NOMO-1 treated with dmso at 0.1 percent for 144 hours (cell line): ENCODE measurements around the gene DIAPH2.
"Not testable (repeated sequence)": the region's sequence is repeated elsewhere in the genome, so short reads cannot be mapped to it uniquely, and the experiment has no call there.

Experiments
- DNase-seq: peaks from one replicate; lab custom pipeline; 2025; ENCODE audit not compliant: unreplicated experiment; lab: John Stamatoyannopoulos, UW

DIAPH2 gene

GRCh38 chrX:96715481-96715880 is 30.8 kb downstream of the DIAPH2 start:
- DNase-seq, result peak; percentile 29

GRCh38 chrX:96719161-96719875 is 34.7 kb downstream of the DIAPH2 start:
- no peak for DNase-seq

GRCh38 chrX:96721354-96721753 is 36.7 kb downstream of the DIAPH2 start:
- DNase-seq, result no peak

DNA sequence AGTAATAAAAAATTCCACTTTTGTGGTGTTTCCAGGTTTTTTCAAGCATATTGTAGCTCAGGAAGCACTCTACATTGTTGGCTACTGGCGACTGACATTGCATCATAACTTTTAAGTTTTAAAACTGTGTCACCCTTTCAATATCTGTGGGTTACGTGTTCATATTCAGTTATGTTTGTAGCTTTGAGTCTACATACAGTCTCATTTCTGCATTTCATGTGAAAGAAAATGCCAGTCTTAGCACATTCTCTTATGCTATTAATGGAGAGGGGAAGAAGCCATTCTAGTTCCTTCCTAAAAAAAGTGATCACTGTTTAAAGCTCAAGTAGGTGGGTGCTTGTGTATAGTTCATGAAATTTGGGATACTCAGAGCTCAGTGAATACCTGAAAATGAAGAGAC is 38.1 kb downstream of the DIAPH2 start:
- peak; percentile 23 for DNase-seq

GRCh38 chrX:96729053-96729452 is 44.4 kb downstream of the DIAPH2 start:
- DNase-seq, result no peak

DNA sequence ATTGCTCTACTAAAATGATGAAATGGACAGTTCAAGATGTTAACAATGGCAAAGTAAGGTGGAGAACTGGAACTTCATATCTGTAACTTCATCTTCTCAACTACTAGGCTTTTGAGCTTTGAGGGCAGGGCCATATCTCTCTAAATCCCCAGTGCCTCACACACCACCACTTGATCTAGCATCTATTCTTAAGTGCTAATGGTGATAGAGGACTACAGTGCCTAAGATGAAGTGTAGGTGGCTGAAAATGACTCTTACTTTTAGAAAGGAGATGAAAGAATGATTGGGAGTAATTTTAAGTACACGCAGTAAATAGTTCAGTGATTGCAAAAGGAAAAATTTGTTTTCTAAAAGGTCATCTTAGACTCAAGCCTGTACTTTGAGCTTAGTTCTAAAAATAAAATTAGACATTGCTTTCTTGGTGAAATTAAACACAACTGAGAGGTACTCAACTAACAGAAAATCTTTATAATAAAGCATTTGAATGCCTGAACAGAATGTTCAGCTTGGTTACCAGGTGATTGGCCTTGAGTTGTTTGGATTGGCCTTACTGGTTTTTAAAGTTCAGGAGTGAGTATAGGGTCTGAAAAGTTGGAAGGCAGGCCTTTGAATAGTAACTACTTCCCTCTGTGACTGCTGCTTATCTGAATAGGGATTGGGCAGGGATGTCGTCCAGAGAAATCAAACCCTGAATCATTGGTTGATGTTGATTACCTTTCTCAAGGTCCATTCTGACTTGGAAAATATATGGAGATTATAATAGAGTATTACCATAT is 45.4 kb downstream of the DIAPH2 start:
- DNase-seq, result no peak

DNA sequence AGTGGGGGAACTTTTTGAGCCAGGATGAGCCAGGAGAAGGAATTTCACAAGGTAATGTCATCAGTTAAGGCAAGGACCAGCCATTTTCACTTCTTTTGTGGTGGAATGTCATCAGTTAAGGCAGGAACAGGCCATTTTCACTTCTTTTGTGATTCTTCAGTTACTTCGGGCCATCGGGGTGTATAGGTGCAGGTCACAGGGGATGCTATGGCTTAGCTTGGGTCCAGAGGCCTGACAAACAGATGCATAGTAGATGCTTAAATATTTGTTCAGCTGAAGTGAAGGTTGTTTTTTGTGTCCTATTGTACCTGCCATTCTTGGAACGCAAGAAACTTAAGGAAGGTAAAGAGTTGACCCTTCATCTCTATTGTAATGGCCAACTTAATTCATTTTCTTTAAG is 46.4 kb downstream of the DIAPH2 start:
- DNase-seq, result not testable (repeated sequence)

GRCh38 chrX:96743367-96744073 is 58.9 kb downstream of the DIAPH2 start:
- DNase-seq, result no peak

DNA sequence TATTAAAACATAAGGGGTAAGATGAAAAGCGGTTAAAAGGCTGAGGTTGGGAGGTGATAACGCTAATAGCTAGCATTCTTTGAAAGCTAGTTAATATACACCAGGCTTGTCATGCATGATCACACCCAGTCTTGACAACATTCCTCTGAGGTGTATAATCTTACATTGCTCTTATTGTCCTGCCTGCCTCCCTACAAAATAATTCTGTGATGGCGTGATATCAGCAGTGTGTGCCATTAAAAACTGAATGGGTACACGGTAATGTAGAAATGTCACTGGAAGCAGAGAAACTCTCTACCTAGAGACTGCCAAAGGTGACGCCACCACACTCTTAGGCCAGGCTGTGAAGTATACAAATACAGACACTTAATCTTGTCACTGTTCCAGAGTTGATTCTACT is 68.1 kb downstream of the DIAPH2 start:
- DNase-seq, result no peak

GRCh38 chrX:96753230-96753629 is 68.6 kb downstream of the DIAPH2 start:
- DNase-seq, result no peak

DNA sequence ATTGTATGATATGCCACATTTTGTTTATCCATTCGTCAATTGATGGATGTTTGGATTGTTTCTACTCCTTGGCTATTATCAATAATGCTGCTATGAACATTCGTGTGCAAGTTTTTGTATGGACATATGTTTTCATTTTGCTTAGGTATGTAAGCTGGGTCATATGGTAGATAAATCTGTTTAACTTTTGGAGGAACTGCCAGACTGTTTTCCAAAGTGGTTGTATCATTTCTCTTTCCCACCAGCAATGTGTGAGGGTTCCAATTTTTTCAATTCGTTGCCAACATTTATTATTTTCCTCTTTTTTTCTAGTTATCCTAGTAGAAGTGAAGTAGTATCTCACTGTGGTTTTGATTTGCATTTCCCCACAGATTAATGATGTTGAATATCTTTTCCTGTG is 71.8 kb downstream of the DIAPH2 start:
- no peak for DNase-seq

GRCh38 chrX:96761566-96761965 is 76.9 kb downstream of the DIAPH2 start:
- DNase-seq, result no peak

DNA sequence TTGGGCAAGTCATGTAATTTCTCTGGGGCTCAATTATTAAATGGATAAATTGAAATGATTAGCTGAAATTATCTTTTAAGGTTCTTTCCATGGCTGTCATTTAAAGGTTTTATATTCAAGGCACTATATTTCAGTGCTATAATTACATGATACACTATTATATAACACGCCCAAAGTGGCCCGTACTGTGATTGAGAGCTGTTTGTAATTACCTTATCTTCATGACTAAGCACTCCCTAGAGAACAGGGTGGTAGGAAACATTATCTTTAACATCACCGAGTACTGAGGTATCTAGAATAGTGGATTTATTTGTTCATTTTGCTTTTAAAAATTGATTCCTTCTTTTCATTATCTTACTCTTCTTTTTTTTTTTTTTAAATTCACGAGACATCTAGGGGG is 79.0 kb downstream of the DIAPH2 start:
- no peak for DNase-seq

DNA sequence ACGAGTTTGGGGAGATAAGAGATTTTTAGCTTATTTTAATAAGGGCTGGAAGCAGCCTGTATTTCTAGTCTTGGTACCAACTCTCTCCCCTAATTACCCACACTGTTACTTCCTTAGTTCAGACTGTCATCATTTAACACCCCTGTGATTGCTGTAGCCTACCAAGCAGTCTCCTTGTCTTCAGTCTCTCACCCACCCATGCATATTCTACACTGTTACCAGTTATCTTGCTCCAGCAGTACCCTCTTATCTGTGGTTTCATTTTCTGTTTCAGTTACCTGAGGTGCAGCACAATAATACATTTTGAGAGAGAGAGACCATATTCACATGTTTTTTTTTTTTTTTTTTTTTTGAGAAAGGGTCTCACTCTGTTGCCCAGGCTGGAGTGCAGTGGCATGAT is 80.2 kb downstream of the DIAPH2 start:
- DNase-seq, result no peak

- no peak for DNase-seq
These were observed 85.7 kb downstream of the DIAPH2 start for GRCh38 chrX:96770315-96770714.

DNA sequence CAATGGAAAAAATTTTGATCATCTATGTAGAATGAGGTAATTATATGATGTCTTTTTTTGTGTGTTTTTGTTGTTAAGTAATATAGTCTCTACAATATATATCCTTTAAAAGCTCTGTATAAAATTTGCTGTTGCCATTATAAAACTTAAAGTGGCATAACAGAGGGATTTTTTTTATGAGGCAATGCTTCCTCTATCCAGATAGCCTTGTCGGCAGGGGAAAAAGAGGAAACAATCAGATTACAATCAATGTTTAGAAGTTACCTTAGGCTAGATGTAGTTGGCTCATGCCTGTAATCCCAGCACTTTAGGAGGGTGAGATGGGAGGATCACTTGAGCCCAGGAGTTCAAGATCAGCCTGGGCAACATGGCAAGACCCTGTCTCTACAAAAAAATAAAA is 86.8 kb downstream of the DIAPH2 start:
- DNase-seq, result no peak

DNA sequence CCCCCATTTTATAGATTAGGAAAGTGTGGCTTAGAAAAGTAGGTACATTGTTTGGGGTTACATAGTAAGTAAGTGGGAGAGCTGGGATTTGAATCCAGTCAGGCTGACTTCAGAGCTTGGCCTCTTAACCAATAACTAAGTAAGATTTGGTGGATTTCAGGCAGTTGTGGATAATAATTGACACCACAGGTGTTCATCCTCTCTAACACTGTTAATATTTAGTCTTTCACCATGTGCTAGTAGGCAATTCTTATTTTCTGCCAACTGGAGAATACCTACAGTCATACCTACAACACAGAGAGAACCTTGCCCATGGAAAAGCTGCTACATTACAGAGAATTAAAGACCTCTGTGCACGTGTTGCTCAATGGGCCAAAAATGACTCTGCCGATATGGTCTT is 89.5 kb downstream of the DIAPH2 start:
- DNase-seq, result no peak

DNA sequence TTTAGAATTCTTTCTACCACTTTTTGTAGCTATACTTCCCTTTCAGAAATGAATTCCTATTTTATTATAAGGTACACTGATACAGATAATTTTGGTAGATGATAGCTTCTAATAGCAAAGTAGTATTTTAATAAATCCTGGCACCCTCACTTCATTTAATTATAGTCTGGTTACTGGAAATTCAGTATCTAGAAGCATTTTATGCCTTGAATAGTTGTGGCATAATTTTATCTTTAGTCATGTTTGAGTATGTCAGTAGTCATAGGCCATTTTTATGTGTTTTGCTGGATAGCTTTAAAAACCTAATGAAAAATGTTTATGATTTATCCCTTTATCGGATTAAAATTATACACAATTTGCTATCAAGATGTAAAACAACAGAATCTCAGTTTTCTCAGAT is 92.3 kb downstream of the DIAPH2 start:
- DNase-seq, result no peak

DNA sequence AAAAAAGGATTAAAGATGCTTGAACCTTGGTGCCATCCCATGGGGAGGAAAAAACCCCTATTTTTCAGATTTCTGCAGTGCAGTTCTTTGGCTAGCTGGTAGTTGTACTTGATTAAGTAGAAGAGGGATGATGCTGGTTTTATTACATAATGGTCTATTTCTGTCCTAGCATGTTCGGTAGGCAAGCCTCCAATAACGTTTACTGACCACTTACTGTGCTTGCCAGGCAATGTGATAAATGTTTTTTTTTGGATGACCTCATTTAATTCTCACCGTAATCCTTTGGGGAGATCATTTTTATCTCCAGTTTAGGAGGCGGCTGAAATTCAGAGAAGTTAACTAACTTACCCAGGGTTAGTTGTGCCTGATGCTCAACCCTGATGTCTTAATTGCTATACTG is 106.9 kb downstream of the DIAPH2 start:
- no peak for DNase-seq

- no peak for DNase-seq
These were observed 107.4 kb downstream of the DIAPH2 start for GRCh38 chrX:96792047-96792446.

GRCh38 chrX:96798982-96799381 is 114.3 kb downstream of the DIAPH2 start:
- no peak for DNase-seq

DNA sequence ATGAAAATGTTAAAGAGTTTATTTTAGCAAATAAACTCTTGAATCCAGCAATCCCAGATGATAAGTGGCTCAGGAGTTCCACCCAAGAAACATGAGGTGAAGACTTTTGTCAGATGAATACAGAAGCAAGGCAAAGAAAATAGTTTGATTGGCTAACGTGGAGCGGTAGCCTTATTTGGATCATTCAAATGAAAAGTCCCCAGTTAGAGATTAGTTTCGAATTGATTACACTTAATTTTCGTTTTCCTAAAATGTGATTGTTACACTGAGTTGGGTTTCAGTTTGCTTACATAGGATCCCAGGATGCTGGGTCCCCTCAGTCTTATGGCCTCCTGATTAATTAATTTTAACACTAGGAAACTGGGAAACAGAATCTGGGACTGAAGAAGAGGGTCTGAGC is 122.7 kb downstream of the DIAPH2 start:
- no peak for DNase-seq
